Testis (tissue), 3 donors: Measurements from ENCODE around the gene FARP1. TPM values are rescaled to one million over a fixed set of nuclear protein-coding genes. Genes with fewer than 3 reads are reported as not detected.
A peak's percentile ranks its signal among the peaks of the same experiment; 100 is the strongest.

ENCODE experiments used
- DNase-seq: peaks from one replicate; pipeline ENCODE4 v3.0.0-alpha.2; 2019
- H3K27ac ChIP-seq, 2 donors: fragments of 200-600 bp; sonication (generic); one replicate each; pipeline ENCODE4 v1.5.1; 2019
- H3K27me3 ChIP-seq: fragments of 200-600 bp; sonication (generic); one replicate; pipeline ENCODE4 v1.5.1; 2019
- H3K36me3 ChIP-seq: fragments of 200-600 bp; sonication (generic); one replicate; pipeline ENCODE4 v1.5.1; 2017; ENCODE audit warnings: low read depth; ENCODE audit errors: missing control alignments
- H3K4me1 ChIP-seq: fragments of 200-600 bp; sonication (generic); one replicate; pipeline ENCODE4 v1.5.1; 2019
- H3K4me3 ChIP-seq, 2 donors: fragments of 200-600 bp; sonication (generic); one replicate each; pipeline ENCODE4 v1.5.1; 2017 to 2019
- H3K9me3 ChIP-seq: fragments of 200-600 bp; sonication (generic); one replicate; pipeline ENCODE4 v1.5.1; 2017
- CTCF ChIP-seq, 3 experiments: fragments of 450-650 bp in 2 of 3; fragments of 200-600 bp in 1 of 3; sonication (generic) in 1 of 3; IDR thresholded peaks; one replicate each; pipeline ENCODE4 v1.5.1; 2016 to 2019; ENCODE audit warnings: antibody characterized with exemption in 3 of 3, mild to moderate bottlenecking in 2 of 3, moderate library complexity in 1 of 3
- POLR2A ChIP-seq: fragments of 450-650 bp; IDR thresholded peaks from one replicate; pipeline ENCODE4 v1.6.1; 2017; ENCODE audit warnings: antibody characterized with exemption, mild to moderate bottlenecking, moderate library complexity
- WGBS, 2 donors: methylation state at CpG; one replicate each; pipeline ENCODE4 v1.1.5; 2018; 5-methylcytosine and 5-hydroxymethylcytosine counted together
- intact Hi-C: fragments of 100-400 bp; cut with DNase I; formaldehyde crosslinking; loops from one replicate; pipeline ENCODE4 v1.15.1; 2023; ENCODE audit warnings: low total_unique reads
- polyA plus RNA-seq: library from polyadenylated mRNA; stranded (reverse); fragments of 350-450 nt; fragmentation: Illumina TruSeq; extraction: RNeasy Lipid Tissue Mini Kit (QIAGEN cat#74804); gene quantifications from one replicate; pipeline ENCODE4 v1.2.3, GENCODE V29; 2014; ENCODE audit warnings: low read depth, low replicate concordance; ENCODE audit not compliant: insufficient read depth
- total RNA-seq, 2 donors: library from RNA; depleted of rRNA; stranded (reverse); fragments of >200 nt; gene quantifications; one replicate each; pipeline ENCODE4 v1.2.3, GENCODE V29; 2016

FARP1 gene
- total and polyA plus RNA-seq, 3 donors from 2014 or later = 54.0 to 130 (median 69.1) TPM

GRCh38 chr13:98448642-98448928, 305.7 kb downstream of the FARP1 start:
- no peaks in the 10 kb centered on the region for H3K36me3 ChIP-seq
- H3K9me3 ChIP-seq = no peaks in the 10 kb centered on the region
- intact Hi-C loops = no loop called here
- H3K4me3 ChIP-seq = no peak overlapping the region
- no peak for TF ChIP-seq CTCF (IDR thresholded peaks at IDR 0.05)
- no peak for TF ChIP-seq POLR2A
- no peak overlapping the region for H3K27ac ChIP-seq
- H3K27me3 ChIP-seq = no peaks in the 10 kb centered on the region
- no peak for DNase-seq
- 94 to 96% methylated on average over 5 of the region's 5 CpGs for WGBS, 2 donors
- peaks cover 17% of the 10 kb centered on the region for H3K4me1 ChIP-seq

GRCh38 chr13:98449273-98449672, 306.4 kb downstream of the FARP1 start:
- intact Hi-C loops = no loop called here
- peaks cover 22% of the 10 kb centered on the region for H3K4me1 ChIP-seq
- no peak for DNase-seq
- 90 to 94% methylated on average over 16 of the region's 16 CpGs for WGBS, 2 donors
- H3K4me3 ChIP-seq = no peak overlapping the region
- no peak for TF ChIP-seq CTCF (IDR thresholded peaks at IDR 0.05)
- TF ChIP-seq POLR2A = no peak
- H3K27me3 ChIP-seq = no peaks in the 10 kb centered on the region
- H3K36me3 ChIP-seq = no peaks in the 10 kb centered on the region
- no peaks in the 10 kb centered on the region for H3K9me3 ChIP-seq
- no peak overlapping the region for H3K27ac ChIP-seq

- no peaks in the 10 kb centered on the region for H3K36me3 ChIP-seq
- DNase-seq = no peak
- H3K27ac ChIP-seq = no peak overlapping the region
- TF ChIP-seq CTCF (IDR thresholded peaks at IDR 0.05) (no peak), POLR2A (no peak)
- no peaks in the 10 kb centered on the region for H3K27me3 ChIP-seq
- 50 to 69% methylated on average over 1 of the region's 1 CpG for WGBS, 2 donors
- peaks cover 28% of the 10 kb centered on the region for H3K4me1 ChIP-seq
- no peak overlapping the region for H3K4me3 ChIP-seq
- H3K9me3 ChIP-seq = no peaks in the 10 kb centered on the region
- intact Hi-C loops = no loop called here
These were observed 307.1 kb downstream of the FARP1 start for GRCh38 chr13:98450026-98450425.

- peak; percentile 42 for DNase-seq
- H3K27me3 ChIP-seq = no peaks in the 10 kb centered on the region
- TF ChIP-seq CTCF (IDR thresholded peaks at IDR 0.05) (no peak), POLR2A (no peak)
- WGBS, 2 donors = 59 to 70% methylated on average over 9 to 14 of the region's 14 CpGs
- peaks cover 28% of the 10 kb centered on the region for H3K4me1 ChIP-seq
- no peaks in the 10 kb centered on the region for H3K9me3 ChIP-seq
- peak overlapping the region; percentile 12 to 25 for H3K27ac ChIP-seq
- no peaks in the 10 kb centered on the region for H3K36me3 ChIP-seq
- intact Hi-C loops = no loop called here
- H3K4me3 ChIP-seq = no peak overlapping the region
These were observed 307.7 kb downstream of the FARP1 start for GRCh38 chr13:98450539-98451111.

- TF ChIP-seq POLR2A (no peak), CTCF (IDR thresholded peaks at IDR 0.05) (no peak)
- intact Hi-C loops = loop anchor here (2.0 kb wide), 1 partner anchor 45 kb away; no protein-coding TSS in a partner anchor
- no peak for DNase-seq
- H3K36me3 ChIP-seq = no peaks in the 10 kb centered on the region
- H3K27me3 ChIP-seq = no peaks in the 10 kb centered on the region
- H3K9me3 ChIP-seq = no peaks in the 10 kb centered on the region
- 70 to 83% methylated on average over 20 to 23 of the region's 23 CpGs for WGBS, 2 donors
- H3K27ac ChIP-seq = peak overlapping the region in 1 of 2 donors; percentile 12
- no peak overlapping the region for H3K4me3 ChIP-seq
- peaks cover 28% of the 10 kb centered on the region for H3K4me1 ChIP-seq
These were observed 309.0 kb downstream of the FARP1 start for GRCh38 chr13:98451676-98452470.
